Activated T-cell treated with anti-CD3 and anti-CD28 coated beads, Interleukin-2, amount 50 U/mL, for 72 hours (primary cell): ENCODE results near the gene ANTXR1. TPM values are rescaled to one million over a fixed set of nuclear protein-coding genes. Genes with fewer than 3 reads are reported as not detected.
"Not testable (repeated sequence)": the region's sequence is repeated elsewhere in the genome, so short reads cannot be mapped to it uniquely, and the experiment has no call there.

Experiments
- ATAC-seq, 2 donors: fragments of 150-1000 bp; cut with Tn5 transposase; replicated peaks in 1 of 2; 2 replicates each; pipeline ENCODE4 v1.10.0; 2021; ENCODE audit warnings: moderate library complexity in 2 of 2, mild to moderate bottlenecking in 1 of 2
- DNase-seq, 2 donors: peaks; one replicate each; pipeline ENCODE4 v3.0.0; 2021 to 2022; ENCODE audit warnings: mixed read lengths in 1 of 2
- H3K27ac Mint-ChIP-seq: one replicate; pipeline ENCODE4 v1.8.0; 2022; ENCODE audit warnings: mild to moderate bottlenecking, moderate library complexity, mixed read lengths
- H3K27me3 Mint-ChIP-seq: one replicate; pipeline ENCODE4 v1.8.0; 2022; ENCODE audit warnings: low read depth, mixed read lengths
- H3K36me3 Mint-ChIP-seq, 2 donors: one replicate each; pipeline ENCODE4 v1.8.0; 2022; ENCODE audit warnings: mixed read lengths in 2 of 2, mild to moderate bottlenecking in 1 of 2; ENCODE audit not compliant: insufficient read depth in 2 of 2
- H3K4me1 Mint-ChIP-seq: one replicate; pipeline ENCODE4 v1.8.0; 2022; ENCODE audit warnings: low read depth, mixed read lengths
- H3K4me3 Mint-ChIP-seq, 2 donors: one replicate each; pipeline ENCODE4 v1.8.0; 2022; ENCODE audit warnings: mild to moderate bottlenecking in 2 of 2, mixed read lengths in 2 of 2, moderate library complexity in 2 of 2
- H3K9me3 Mint-ChIP-seq, 2 donors: one replicate each; pipeline ENCODE4 v1.8.0; 2022; ENCODE audit warnings: mixed read lengths in 2 of 2
- total RNA-seq, 2 donors: library from RNA; stranded (reverse); gene quantifications; one replicate each; pipeline ENCODE4 v1.2.3, GENCODE V29; 2022

The ANTXR1 gene
- total RNA-seq, 2 donors from 2014 or later, result not detected

- Mint-ChIP-seq H3K4me1 (no peaks in the 10 kb centered on the region), H3K4me3 (no peak overlapping the region), H3K36me3 (no peaks in the 10 kb centered on the region), H3K27ac (no peak overlapping the region), H3K9me3 (peaks cover 0 to 1% of the 10 kb centered on the region in 2 donors), H3K27me3 (peaks cover 27% of the 10 kb centered on the region)
- DNase-seq, result no peak
- ATAC-seq, result no peak
These were observed 211.0 kb downstream of the ANTXR1 start for GRCh38 chr2:69223759-69224511.

DNA sequence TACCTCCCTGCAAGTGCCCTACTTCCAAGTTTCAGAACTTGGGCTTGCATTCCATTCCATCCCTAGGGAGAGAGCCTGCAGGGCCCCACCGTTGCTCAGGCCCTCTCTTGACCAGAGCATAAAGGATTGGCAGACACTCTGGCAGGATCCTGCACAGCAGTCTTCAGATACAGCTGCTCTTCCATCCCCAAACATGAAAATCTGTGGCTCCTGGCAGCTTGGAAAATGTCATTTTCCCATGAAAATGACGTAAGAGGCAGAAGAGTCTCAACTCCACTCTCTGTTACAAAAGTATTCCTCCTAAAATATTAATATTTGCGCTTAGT, 211.5 kb downstream of the ANTXR1 start:
- H3K4me3 Mint-ChIP-seq, result no peak overlapping the region

GRCh38 chr2:69225933-69226332, 213.0 kb downstream of the ANTXR1 start:
- ATAC-seq (no peak), DNase-seq (no peak)
- Mint-ChIP-seq H3K27me3 (peaks cover 29% of the 10 kb centered on the region), H3K9me3 (peaks cover 0 to 1% of the 10 kb centered on the region in 2 donors), H3K4me3 (no peak overlapping the region), H3K27ac (no peak overlapping the region), H3K4me1 (no peaks in the 10 kb centered on the region), H3K36me3 (no peaks in the 10 kb centered on the region)

More for the DNA sequence above, 211.5 kb downstream of the ANTXR1 start:
- DNase-seq (no peak), ATAC-seq (no peak)
- H3K27ac Mint-ChIP-seq, result no peak overlapping the region
- no peaks in the 10 kb centered on the region for H3K36me3 Mint-ChIP-seq
- peaks cover 27% of the 10 kb centered on the region for H3K27me3 Mint-ChIP-seq
- no peaks in the 10 kb centered on the region for H3K4me1 Mint-ChIP-seq
- peaks cover 0 to 1% of the 10 kb centered on the region in 2 donors for H3K9me3 Mint-ChIP-seq

- H3K9me3 Mint-ChIP-seq, result peaks cover 0 to 1% of the 10 kb centered on the region in 2 donors
- H3K4me1 Mint-ChIP-seq, result no peaks in the 10 kb centered on the region
- ATAC-seq (no peak), DNase-seq (no peak)
- H3K27me3 Mint-ChIP-seq, result peaks cover 38% of the 10 kb centered on the region
- no peak overlapping the region for H3K4me3 Mint-ChIP-seq
- no peaks in the 10 kb centered on the region for H3K36me3 Mint-ChIP-seq
- H3K27ac Mint-ChIP-seq, result no peak overlapping the region
These were observed 213.9 kb downstream of the ANTXR1 start for GRCh38 chr2:69226903-69227302.

DNA sequence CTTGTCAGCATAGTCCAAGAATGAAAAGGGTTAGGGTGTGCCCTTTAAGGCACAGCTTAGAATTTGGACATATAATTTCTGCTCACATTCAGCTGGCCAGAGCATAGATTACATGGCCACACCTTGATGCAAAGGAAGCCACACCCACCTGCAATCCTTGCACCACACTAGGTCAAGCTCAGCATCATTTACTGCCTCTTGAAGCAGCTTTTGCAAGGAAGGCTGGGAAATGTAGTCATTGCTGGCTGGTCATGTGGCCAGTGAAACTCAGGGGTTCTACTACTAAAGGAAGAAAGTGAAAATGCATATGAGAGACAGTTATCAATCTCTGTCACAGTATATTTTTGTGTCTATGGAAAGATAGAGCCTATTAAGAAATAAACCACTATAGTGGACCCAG, 214.7 kb downstream of the ANTXR1 start:
- Mint-ChIP-seq H3K4me1 (no peaks in the 10 kb centered on the region), H3K27ac (no peak overlapping the region), H3K27me3 (peaks cover 31% of the 10 kb centered on the region), H3K9me3 (peaks cover 0 to 1% of the 10 kb centered on the region in 2 donors), H3K4me3 (no peak overlapping the region), H3K36me3 (no peaks in the 10 kb centered on the region)
- DNase-seq (no peak), ATAC-seq (no peak)

DNA sequence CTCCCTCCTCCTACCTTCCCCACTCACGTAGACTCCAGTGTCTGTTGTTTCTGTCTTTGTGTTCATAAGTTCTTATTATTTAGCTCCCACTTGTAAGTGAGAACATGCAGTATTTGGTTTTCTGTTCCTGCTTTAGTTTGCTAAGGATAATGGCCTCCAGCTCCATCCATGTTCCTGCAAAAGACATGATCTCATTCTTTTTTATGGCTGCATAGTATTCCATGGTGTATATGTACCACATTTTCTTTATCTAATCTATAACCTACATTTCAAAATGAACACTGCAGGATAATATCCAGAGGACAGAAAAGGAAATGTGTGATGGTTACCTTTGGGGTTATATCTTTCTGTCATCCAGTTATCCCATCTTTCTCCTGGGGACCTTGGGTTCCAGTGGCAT, 218.0 kb downstream of the ANTXR1 start:
- not testable (repeated sequence) for H3K9me3 Mint-ChIP-seq, H3K4me3 Mint-ChIP-seq, DNase-seq, H3K36me3 Mint-ChIP-seq, H3K4me1 Mint-ChIP-seq, H3K27ac Mint-ChIP-seq, ATAC-seq
- peaks cover 16% of the 10 kb centered on the region for H3K27me3 Mint-ChIP-seq

- Mint-ChIP-seq H3K9me3 (no peaks in the 10 kb centered on the region), H3K36me3 (no peaks in the 10 kb centered on the region), H3K27ac (no peak overlapping the region), H3K4me1 (no peaks in the 10 kb centered on the region), H3K27me3 (peaks cover 11% of the 10 kb centered on the region), H3K4me3 (no peak overlapping the region)
- ATAC-seq, result no peak
- no peak for DNase-seq
These were observed 218.8 kb downstream of the ANTXR1 start for GRCh38 chr2:69231612-69232277.

DNA sequence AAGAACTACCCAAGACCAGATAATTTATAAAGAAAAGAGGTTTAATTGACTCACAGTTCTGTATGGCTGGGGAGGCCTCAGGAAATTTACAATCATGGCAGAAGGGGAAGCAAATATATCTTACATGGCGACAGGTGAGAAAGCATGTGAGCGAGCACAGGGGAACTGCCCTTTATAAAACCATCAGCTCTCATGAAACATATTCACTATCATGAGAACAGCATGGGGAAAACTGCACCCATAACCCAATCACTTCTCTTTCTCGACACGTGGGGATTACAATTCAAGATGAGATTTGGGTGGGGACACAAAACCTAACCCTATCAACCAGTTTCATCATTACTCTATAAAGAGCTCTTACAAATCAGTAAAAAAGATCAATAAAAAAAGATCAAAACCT, 222.9 kb downstream of the ANTXR1 start:
- not testable (repeated sequence) for H3K36me3 Mint-ChIP-seq, H3K27ac Mint-ChIP-seq, H3K4me3 Mint-ChIP-seq, ATAC-seq, H3K4me1 Mint-ChIP-seq, H3K27me3 Mint-ChIP-seq, DNase-seq, H3K9me3 Mint-ChIP-seq

- H3K4me1 Mint-ChIP-seq, result no peaks in the 10 kb centered on the region
- H3K27me3 Mint-ChIP-seq, result no peaks in the 10 kb centered on the region
- no peak for ATAC-seq
- H3K27ac Mint-ChIP-seq, result no peak overlapping the region
- H3K9me3 Mint-ChIP-seq, result no peaks in the 10 kb centered on the region
- H3K4me3 Mint-ChIP-seq, result no peak overlapping the region
- DNase-seq, result no peak
- no peaks in the 10 kb centered on the region for H3K36me3 Mint-ChIP-seq
These were observed 224.2 kb downstream of the ANTXR1 start for GRCh38 chr2:69237070-69237670.

DNA sequence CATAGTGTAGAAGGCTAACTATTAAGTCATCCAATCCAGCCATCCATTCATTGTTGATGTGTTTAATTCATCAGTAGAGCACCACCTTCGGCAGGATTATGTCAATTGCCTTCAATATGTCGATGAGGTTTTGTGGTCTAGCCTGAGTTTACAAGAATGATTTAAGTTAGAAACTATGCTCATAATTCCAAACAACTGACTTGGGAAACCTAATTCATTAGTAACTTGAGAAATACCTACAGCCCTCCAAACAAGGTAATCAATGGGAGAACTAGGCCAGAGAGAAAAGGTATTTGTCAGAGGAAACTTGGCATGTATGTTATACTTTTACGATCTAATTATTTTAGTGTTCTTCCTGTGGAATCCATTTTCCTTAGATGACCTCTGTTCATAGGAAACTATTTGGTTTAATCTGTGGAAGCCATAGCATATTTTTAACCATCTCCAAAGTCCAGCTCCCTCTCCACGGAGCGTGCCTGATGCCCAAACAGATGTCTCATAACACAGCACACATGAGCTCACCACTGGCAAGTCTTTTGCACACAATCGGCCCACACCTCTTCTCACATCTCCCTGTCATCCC, 225.6 kb downstream of the ANTXR1 start:
- H3K36me3 Mint-ChIP-seq, result no peaks in the 10 kb centered on the region
- no peak overlapping the region for H3K4me3 Mint-ChIP-seq
- DNase-seq, result no peak
- H3K9me3 Mint-ChIP-seq, result no peaks in the 10 kb centered on the region
- H3K27ac Mint-ChIP-seq, result no peak overlapping the region
- no peaks in the 10 kb centered on the region for H3K27me3 Mint-ChIP-seq
- no peak for ATAC-seq
- no peaks in the 10 kb centered on the region for H3K4me1 Mint-ChIP-seq

DNA sequence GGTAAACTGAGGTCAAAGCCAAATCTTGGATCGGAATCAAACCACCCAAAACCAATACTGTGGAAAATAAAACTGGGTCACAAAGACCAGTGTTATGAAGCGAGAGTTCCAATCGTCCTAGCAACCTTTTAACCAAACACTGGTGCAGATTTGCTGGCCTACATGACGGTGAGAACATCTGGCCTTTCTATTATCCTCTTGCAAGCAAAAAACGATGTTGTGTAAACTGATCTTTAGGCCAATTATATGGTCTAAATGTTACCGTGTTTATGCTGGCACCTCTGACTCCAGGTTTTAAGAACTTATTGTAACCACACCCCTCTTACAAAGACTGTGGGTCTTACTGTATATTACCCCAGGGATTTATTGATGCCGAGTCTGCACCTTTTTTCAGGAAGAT, 228.1 kb downstream of the ANTXR1 start:
- Mint-ChIP-seq H3K4me1 (no peaks in the 10 kb centered on the region), H3K9me3 (no peaks in the 10 kb centered on the region), H3K36me3 (no peaks in the 10 kb centered on the region), H3K27me3 (no peaks in the 10 kb centered on the region), H3K27ac (no peak overlapping the region), H3K4me3 (no peak overlapping the region)
- ATAC-seq, result no peak
- no peak for DNase-seq

DNA sequence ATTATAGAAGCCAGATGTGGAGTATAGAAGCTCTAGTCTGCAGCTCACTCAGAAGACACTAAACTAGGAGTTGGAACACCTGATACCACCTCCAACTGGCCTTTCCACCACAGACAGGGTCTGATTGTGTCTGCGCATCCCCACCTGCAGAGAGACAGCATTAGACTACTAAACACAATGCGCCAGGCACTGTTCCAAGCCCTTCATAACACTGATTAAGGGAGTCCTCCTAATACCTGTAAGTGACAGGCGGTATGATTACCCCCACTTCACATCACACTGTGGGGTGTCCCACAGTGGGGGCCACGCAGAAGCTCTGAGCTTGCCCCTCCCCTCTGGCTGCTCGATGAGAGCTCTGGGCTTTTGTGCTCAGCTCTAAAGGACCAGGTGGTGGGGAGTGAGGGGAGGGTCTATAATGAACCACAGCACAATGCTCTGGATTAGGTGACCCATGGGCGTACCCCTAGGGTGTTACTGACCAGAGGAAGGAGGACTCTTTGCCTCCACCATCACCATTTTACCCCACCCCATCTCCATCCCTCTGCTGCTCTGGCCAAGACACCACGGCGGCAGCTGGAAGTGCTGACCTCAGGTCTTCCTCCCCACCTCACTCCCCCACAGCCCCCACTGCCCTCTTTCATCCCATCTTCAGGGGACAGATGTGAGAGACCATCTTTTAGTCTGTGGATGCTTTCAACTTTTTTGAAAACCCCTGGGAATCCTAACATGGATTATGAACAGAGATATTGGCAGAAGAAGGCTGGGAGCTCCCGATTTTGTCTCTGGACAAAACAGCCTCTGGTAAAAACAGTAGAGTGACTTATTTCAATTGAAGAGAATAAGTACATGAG, 228.9 kb downstream of the ANTXR1 start:
- H3K36me3 Mint-ChIP-seq, result no peaks in the 10 kb centered on the region
- H3K9me3 Mint-ChIP-seq, result no peaks in the 10 kb centered on the region
- ATAC-seq, result no peak
- H3K4me1 Mint-ChIP-seq, result no peaks in the 10 kb centered on the region
- no peak overlapping the region for H3K27ac Mint-ChIP-seq
- H3K4me3 Mint-ChIP-seq, result no peak overlapping the region
- no peak for DNase-seq
- peaks cover 4% of the 10 kb centered on the region for H3K27me3 Mint-ChIP-seq

DNA sequence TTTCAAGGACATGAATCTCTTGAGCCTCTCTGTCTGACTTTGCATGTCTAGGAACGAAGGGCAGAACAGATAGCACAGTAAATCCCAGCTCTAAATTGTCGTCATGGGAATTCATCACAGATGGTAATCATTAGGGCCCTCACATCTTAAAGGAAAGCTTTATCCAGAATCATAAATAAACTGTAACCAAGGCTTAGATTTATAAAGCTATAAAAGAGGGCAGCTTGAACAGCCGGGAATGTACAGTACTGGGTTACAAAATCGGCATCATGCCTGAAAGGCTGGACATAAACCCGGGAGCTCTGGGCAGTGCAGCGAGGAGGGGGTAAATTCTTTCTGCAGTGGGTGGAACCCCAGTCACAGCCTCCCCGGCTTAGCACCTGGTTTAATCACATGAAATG, 229.7 kb downstream of the ANTXR1 start:
- no peaks in the 10 kb centered on the region for H3K9me3 Mint-ChIP-seq
- ATAC-seq (no peak), DNase-seq (no peak)
- H3K27me3 Mint-ChIP-seq, result peaks cover 12% of the 10 kb centered on the region
- no peak overlapping the region for H3K4me3 Mint-ChIP-seq
- no peak overlapping the region for H3K27ac Mint-ChIP-seq
- no peaks in the 10 kb centered on the region for H3K36me3 Mint-ChIP-seq
- H3K4me1 Mint-ChIP-seq, result no peaks in the 10 kb centered on the region
